ENCODE results near the gene HBM.
A peak's percentile ranks its signal among the peaks of the same experiment; 100 is the strongest.
"Not testable (repeated sequence)": the region's sequence is repeated elsewhere in the genome, so short reads cannot be mapped to it uniquely, and the experiment has no call there.

Gene HBM

GRCh38 chr16:180681-181564 is 15.1 kb downstream of the HBM start:
- peak; percentile 55 to 80 for DNase-seq (ENCODE audit: extremely low read depth in 1 of 2, low read depth in 1 of 2)

GRCh38 chr16:181565-182021 is 15.8 kb downstream of the HBM start:
- no peak for DNase-seq (ENCODE audit: extremely low read depth in 1 of 2, low read depth in 1 of 2)

- DNase-seq (ENCODE audit: extremely low read depth in 1 of 2, low read depth in 1 of 2): no peak
Measured at GRCh38 chr16:183005-183404, 17.2 kb downstream of the HBM start.

GRCh38 chr16:185213-185612 is 19.4 kb downstream of the HBM start:
- no peak for DNase-seq (ENCODE audit: extremely low read depth in 1 of 2, low read depth in 1 of 2)

- no peak for DNase-seq (ENCODE audit: extremely low read depth in 1 of 2, low read depth in 1 of 2)
Measured at GRCh38 chr16:185691-186090, 19.9 kb downstream of the HBM start.

- DNase-seq (ENCODE audit: extremely low read depth in 1 of 2, low read depth in 1 of 2): no peak
Measured at GRCh38 chr16:187330-187729, 21.6 kb downstream of the HBM start.

- DNase-seq (ENCODE audit: extremely low read depth in 1 of 2, low read depth in 1 of 2): no peak
Measured at GRCh38 chr16:188674-189073, 22.9 kb downstream of the HBM start.

GRCh38 chr16:189604-190186 is 23.9 kb downstream of the HBM start:
- no peak for DNase-seq (ENCODE audit: extremely low read depth in 1 of 2, low read depth in 1 of 2)

GRCh38 chr16:191831-192230 is 26.1 kb downstream of the HBM start:
- DNase-seq (ENCODE audit: extremely low read depth in 1 of 2, low read depth in 1 of 2): no peak

GRCh38 chr16:192686-193085 is 26.9 kb downstream of the HBM start:
- no peak for DNase-seq (ENCODE audit: extremely low read depth in 1 of 2, low read depth in 1 of 2)

GRCh38 chr16:193441-193840 is 27.7 kb downstream of the HBM start:
- no peak for DNase-seq (ENCODE audit: extremely low read depth in 1 of 2, low read depth in 1 of 2)

GRCh38 chr16:194516-194915 is 28.7 kb downstream of the HBM start:
- no peak for DNase-seq (ENCODE audit: extremely low read depth in 1 of 2, low read depth in 1 of 2)

GRCh38 chr16:200388-200787 is 34.6 kb downstream of the HBM start:
- DNase-seq (ENCODE audit: extremely low read depth in 1 of 2, low read depth in 1 of 2): no peak

- DNase-seq (ENCODE audit: extremely low read depth in 1 of 2, low read depth in 1 of 2): no peak
Measured at GRCh38 chr16:203246-203645, 37.5 kb downstream of the HBM start.

GRCh38 chr16:204046-204445 is 38.3 kb downstream of the HBM start:
- DNase-seq (ENCODE audit: extremely low read depth in 1 of 2, low read depth in 1 of 2): not testable (repeated sequence)

GRCh38 chr16:209359-209758 is 43.6 kb downstream of the HBM start:
- DNase-seq (ENCODE audit: extremely low read depth in 1 of 2, low read depth in 1 of 2): not testable (repeated sequence)

- DNase-seq (ENCODE audit: extremely low read depth in 1 of 2, low read depth in 1 of 2): not testable (repeated sequence)
Measured at GRCh38 chr16:211631-212180, 45.9 kb downstream of the HBM start.

GRCh38 chr16:212999-213398 is 47.2 kb downstream of the HBM start:
- no peak for DNase-seq (ENCODE audit: extremely low read depth in 1 of 2, low read depth in 1 of 2)

Data from activated CD8-positive, alpha-beta memory T cell treated with anti-CD3 and anti-CD28 coated beads for 1 hour (primary cell).